ENCODE data around the gene ANKS3. TPM values are rescaled to one million over a fixed set of nuclear protein-coding genes. Genes with fewer than 3 reads are reported as not detected.

Gene ANKS3
- total RNA-seq, 1 donor: 22.1 TPM

GRCh38 chr16:4733211-4733742 is 794 bp downstream of the ANKS3 start:
- no peak for DNase-seq (ENCODE audit: low read depth in 2 of 3, low spot score in 2 of 3)

DNA sequence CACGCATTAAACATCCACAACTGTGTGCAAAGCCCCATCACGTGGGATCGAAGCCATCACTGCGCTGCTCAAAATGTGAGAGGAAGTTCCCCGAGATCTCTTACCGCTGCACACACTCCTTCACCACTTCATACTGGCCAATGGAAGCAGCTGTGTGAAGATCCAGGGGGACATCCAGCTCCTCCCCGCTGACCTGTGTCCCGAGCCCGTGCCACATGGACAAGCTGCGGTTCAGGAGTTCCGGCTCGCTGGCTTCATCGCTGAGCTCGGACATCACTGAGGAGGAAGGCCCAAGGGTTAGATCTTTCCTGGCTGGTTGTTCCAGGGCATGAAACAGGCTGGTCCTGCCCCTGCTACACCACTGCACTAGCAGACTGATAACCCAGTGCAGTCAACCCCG is 4.2 kb downstream of the ANKS3 start:
- DNase-seq (ENCODE audit: low read depth in 2 of 3, low spot score in 2 of 3): no peak

GRCh38 chr16:4728676-4729075 is 5.4 kb downstream of the ANKS3 start:
- DNase-seq (ENCODE audit: low read depth in 2 of 3, low spot score in 2 of 3): no peak

DNA sequence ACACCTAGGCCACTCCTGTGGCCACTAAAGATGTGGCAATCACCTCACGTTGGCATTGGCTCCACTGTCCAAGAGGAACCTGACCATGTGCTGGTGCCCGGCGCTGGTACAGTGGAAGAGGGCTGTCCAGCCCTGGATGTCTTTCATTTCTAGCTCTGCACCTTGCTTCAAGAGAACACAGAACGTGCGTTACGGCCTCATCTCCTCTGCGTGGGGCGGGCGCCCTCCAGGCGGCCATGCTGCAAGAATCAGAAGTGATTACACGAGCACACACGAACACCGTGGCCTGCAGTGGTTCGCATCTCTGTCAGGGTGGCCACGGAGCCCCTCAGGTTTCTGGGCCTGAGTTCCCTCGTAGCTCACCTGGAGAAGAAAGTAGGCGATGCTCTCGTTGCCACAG is 7.5 kb downstream of the ANKS3 start:
- DNase-seq (ENCODE audit: low read depth in 2 of 3, low spot score in 2 of 3): no peak

- DNase-seq (ENCODE audit: low read depth in 2 of 3, low spot score in 2 of 3): no peak
Measured at GRCh38 chr16:4724661-4725270, 9.3 kb downstream of the ANKS3 start.

GRCh38 chr16:4723071-4723767 is 10.9 kb downstream of the ANKS3 start:
- DNase-seq (ENCODE audit: low read depth in 2 of 3, low spot score in 2 of 3): no peak

DNA sequence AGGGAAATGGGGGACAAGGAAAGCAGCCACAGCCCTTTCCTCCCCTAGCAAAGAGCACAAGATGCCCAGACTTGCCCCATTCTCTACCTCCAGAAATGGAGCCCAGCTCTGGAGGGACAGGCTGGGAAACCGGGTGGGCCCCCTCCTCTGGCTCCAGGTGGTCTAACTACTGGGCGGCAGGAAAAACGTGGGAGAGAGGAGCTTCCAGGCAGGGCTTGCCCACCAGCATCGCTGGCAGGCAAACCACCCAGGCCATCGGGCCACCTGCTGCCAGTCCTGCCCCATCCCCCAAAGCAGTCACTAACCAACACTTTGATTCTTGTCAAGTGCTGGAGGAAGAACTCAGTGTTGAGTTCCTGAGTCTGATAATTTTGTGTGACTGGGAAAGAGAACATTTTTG is 15.6 kb downstream of the ANKS3 start:
- DNase-seq (ENCODE audit: low read depth in 2 of 3, low spot score in 2 of 3): no peak

DNA sequence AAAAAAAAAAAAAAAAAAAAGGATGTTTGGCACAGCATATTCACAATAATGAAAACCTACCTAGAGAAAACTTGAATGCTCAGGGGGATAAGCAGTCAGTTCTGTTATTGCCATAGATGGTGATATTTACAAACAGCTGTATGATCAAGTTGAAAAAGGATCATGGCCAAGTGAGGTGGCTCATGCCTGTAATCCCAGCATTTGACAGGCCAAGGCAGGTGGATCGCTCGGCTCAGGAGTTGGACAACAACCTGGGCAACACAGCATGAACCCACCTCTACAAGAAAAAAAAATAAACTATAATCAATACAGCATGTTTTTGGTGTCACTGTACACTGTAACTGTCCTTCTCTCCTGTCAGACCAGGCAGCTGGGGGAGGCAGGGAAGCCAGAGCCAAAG is 19.1 kb downstream of the ANKS3 start:
- no peak for DNase-seq (ENCODE audit: low read depth in 2 of 3, low spot score in 2 of 3)

DNA sequence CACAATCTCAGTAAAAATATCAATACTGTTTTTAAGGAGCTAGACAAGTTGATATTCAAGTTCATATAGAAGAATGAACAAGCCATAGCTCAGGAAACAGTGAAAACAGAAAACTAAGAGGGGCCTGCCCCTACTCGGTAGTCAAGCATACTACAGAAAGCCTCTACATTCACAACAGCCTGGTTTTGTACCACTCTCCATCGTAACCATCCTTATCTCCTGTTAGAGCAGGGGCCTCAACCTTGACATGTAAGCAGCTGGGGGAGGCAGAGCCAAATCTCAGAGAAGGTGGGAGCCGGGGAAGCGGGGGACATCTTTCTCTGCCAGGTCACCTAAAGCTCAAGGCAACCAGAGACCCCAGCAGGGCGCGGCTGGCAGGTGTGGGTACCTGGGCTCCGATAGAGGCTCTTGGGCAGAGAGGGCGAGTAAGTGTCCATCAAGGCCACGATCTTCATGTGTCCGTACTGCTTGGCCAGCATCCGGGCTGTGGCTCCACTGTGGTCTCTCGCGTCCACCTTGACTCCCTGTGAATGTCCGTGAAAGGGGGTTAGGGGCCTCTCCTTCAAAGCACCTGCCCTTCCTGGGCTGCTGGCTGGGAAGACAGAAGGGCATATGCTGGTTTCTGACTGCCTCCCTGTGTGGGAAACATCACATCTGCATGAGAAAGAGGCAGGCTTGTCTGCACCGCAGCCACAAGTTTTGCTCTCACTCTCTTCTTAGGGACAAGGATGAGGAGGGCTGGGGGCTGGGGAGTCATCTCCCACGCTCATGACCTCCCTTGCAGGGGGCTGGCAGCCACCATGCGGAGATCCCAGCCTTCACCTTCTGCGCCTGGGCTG is 20.2 kb downstream of the ANKS3 start:
- DNase-seq (ENCODE audit: low read depth in 2 of 3, low spot score in 2 of 3): no peak

GRCh38 chr16:4709481-4709880 is 24.6 kb downstream of the ANKS3 start:
- no peak for DNase-seq (ENCODE audit: low read depth in 2 of 3, low spot score in 2 of 3)

GRCh38 chr16:4706871-4707270 is 27.2 kb downstream of the ANKS3 start:
- no peak for DNase-seq (ENCODE audit: low read depth in 2 of 3, low spot score in 2 of 3)

GRCh38 chr16:4704913-4705312 is 29.2 kb downstream of the ANKS3 start:
- no peak for DNase-seq (ENCODE audit: low read depth in 2 of 3, low spot score in 2 of 3)

GRCh38 chr16:4704491-4704890 is 29.6 kb downstream of the ANKS3 start:
- DNase-seq (ENCODE audit: low read depth in 2 of 3, low spot score in 2 of 3): no peak

DNA sequence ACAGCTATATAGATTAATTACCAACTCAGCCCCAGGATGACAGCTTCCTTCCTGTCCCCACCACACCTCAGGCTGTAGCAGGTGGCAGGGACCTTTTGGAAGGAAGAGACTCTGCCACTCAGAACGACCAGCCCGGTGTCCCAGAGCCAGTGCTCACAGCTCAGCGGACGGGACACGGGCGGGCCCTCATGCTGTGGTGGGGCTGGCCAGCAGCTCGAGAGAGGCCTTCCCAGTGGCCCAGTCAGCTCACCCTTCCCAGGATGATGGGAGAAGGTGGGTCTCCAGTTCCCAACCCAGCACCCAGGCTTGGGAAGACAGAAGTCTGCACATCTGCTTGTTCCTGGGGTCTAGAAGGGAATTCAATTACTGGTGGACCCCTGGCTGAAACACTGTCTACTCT is 30.2 kb downstream of the ANKS3 start:
- DNase-seq (ENCODE audit: low read depth in 2 of 3, low spot score in 2 of 3): no peak

DNA sequence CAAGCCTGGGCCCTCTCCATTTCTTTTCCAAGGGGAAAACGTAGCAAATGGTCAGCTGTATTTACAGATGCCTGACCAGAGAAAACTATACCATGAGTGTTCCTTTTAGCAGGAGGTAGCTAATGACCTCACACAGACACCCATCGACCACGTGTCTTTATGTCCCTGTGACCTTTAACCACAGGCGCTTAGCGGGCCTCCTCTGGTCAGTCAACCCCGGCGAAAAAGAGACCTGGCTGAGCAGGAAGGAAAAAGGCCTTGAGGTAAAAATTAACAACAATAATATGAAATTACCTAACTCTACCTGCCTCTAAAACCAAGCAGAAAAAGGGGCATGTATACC is 31.6 kb downstream of the ANKS3 start:
- DNase-seq (ENCODE audit: low read depth in 2 of 3, low spot score in 2 of 3): no peak

DNA sequence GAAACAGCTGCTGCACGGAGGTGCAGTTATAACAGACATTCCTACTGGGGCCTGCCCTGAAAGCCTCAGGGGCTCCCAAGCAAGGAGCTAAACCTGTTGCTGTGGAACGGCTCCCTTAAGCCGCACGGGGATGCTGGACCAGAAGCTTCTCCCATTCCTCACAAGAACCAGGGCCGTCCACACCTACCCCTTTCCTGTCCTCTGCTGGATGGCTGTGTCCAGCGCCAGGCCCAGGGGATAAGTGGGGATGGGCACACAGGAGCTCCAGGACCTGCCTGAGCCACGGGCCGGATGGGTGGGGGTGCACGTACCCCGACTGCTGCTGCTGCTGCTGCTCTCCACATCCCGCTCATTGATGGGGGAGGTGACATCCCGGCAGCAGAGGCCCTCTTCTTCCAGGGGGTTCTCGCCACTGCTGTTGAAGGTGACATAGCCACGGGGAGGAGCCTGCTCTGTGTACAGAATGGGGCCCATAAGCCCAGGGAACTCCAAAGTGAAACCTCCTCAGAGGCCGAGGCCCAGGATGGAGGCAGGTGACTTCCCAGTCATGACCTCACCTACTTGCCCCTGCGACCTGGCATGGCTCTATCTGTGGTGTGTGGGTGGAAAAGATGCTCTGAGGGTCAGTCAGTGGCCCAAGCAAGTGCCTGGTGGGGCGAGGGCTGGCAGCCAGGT is 32.1 kb downstream of the ANKS3 start:
- no peak for DNase-seq (ENCODE audit: low read depth in 2 of 3, low spot score in 2 of 3)

DNA sequence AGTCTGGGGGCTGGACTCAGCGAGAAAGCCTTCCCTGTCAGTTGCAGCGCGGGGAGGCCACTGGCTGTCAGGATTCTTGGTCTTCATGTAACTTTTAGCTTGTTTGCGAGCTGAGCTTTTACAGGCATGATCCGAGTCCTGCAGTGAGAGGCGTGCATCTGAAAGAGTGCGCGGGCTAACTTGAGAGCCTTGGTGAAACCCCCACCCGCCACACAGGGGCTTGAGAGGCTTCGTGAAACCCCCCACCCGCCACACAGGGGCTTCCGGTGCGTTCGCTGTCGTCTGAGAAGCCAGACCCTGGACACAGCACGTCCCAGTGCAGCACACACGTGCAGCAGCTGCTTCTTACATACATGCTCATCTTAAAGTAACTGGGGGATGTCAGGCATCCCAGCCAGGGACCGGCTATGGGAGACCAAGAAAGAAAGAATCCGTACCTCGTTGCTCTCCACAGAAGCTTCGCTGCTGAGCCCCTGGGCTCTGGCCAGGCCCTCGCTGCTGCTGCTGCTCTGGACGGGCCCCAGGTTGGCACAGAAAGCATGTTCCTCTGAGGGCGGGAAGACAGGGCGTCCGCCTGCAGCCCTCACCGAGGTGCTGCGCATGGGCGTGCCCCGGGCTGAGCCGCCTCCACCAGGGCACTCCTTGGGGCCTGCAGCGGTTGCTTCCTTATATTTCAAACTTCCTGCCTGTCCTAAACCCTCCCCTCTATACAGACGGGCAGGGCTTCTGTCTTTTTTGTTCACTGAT is 32.9 kb downstream of the ANKS3 start:
- DNase-seq (ENCODE audit: low read depth in 2 of 3, low spot score in 2 of 3): no peak

- DNase-seq (ENCODE audit: low read depth in 2 of 3, low spot score in 2 of 3): no peak
Measured at GRCh38 chr16:4700380-4700996, 33.6 kb downstream of the ANKS3 start.

GRCh38 chr16:4699046-4699556 is 35.0 kb downstream of the ANKS3 start:
- no peak for DNase-seq (ENCODE audit: low read depth in 2 of 3, low spot score in 2 of 3)
